ENCODE measurements around the gene EGFL7. TPM values are rescaled to one million over a fixed set of nuclear protein-coding genes. Genes with fewer than 3 reads are reported as not detected.

Gene EGFL7
- total RNA-seq, 1 donor from 2014 or later = 7.0 TPM

- TF ChIP-seq CTCF (IDR thresholded peaks at IDR 0.05) = no peak
These were observed 52.2 kb downstream of the EGFL7 start for GRCh38 chr9:136714893-136715274.

GRCh38 chr9:136717399-136717798, 54.7 kb downstream of the EGFL7 start:
- H3K4me3 Mint-ChIP-seq (ENCODE audit: unreplicated experiment) = no peak overlapping the region

More at GRCh38 chr9:136714893-136715274, 52.2 kb downstream of the EGFL7 start:
- H3K36me3 Mint-ChIP-seq (ENCODE audit: low read depth) = no peaks in the 10 kb centered on the region
- no peak overlapping the region for H3K27ac Mint-ChIP-seq (ENCODE audit: unreplicated experiment)
- DNase-seq (ENCODE audit: low spot score) = no peak
- H3K4me1 Mint-ChIP-seq (ENCODE audit: low read depth) = peaks cover 11% of the 10 kb centered on the region
- H3K9me3 Mint-ChIP-seq (ENCODE audit: low read depth) = no peaks in the 10 kb centered on the region
- no peak overlapping the region for H3K4me3 Mint-ChIP-seq (ENCODE audit: unreplicated experiment)
- no peaks in the 10 kb centered on the region for H3K27me3 Mint-ChIP-seq (ENCODE audit: low read depth)

GRCh38 chr9:136718345-136719194, 55.9 kb downstream of the EGFL7 start:
- H3K4me1 Mint-ChIP-seq (ENCODE audit: low read depth) = peaks cover 8% of the 10 kb centered on the region
- H3K36me3 Mint-ChIP-seq (ENCODE audit: low read depth) = peaks cover 1% of the 10 kb centered on the region
- no peaks in the 10 kb centered on the region for H3K9me3 Mint-ChIP-seq (ENCODE audit: low read depth)
- no peak for DNase-seq (ENCODE audit: low spot score)
- no peak for TF ChIP-seq CTCF (IDR thresholded peaks at IDR 0.05)
- H3K27me3 Mint-ChIP-seq (ENCODE audit: low read depth) = no peaks in the 10 kb centered on the region
- H3K4me3 Mint-ChIP-seq (ENCODE audit: unreplicated experiment) = no peak overlapping the region
- no peak overlapping the region for H3K27ac Mint-ChIP-seq (ENCODE audit: unreplicated experiment)

More at GRCh38 chr9:136717399-136717798, 54.7 kb downstream of the EGFL7 start:
- TF ChIP-seq CTCF (IDR thresholded peaks at IDR 0.05) = no peak
- no peaks in the 10 kb centered on the region for H3K36me3 Mint-ChIP-seq (ENCODE audit: low read depth)
- H3K4me1 Mint-ChIP-seq (ENCODE audit: low read depth) = peaks cover 11% of the 10 kb centered on the region
- DNase-seq (ENCODE audit: low spot score) = peak; percentile 93
- no peaks in the 10 kb centered on the region for H3K9me3 Mint-ChIP-seq (ENCODE audit: low read depth)
- no peak overlapping the region for H3K27ac Mint-ChIP-seq (ENCODE audit: unreplicated experiment)
- H3K27me3 Mint-ChIP-seq (ENCODE audit: low read depth) = no peaks in the 10 kb centered on the region

GRCh38 chr9:136719195-136719880, 56.6 kb downstream of the EGFL7 start:
- Mint-ChIP-seq H3K4me3 (ENCODE audit: unreplicated experiment) (no peak overlapping the region), H3K9me3 (ENCODE audit: low read depth) (no peaks in the 10 kb centered on the region), H3K4me1 (ENCODE audit: low read depth) (peaks cover 12% of the 10 kb centered on the region), H3K27me3 (ENCODE audit: low read depth) (no peaks in the 10 kb centered on the region), H3K36me3 (ENCODE audit: low read depth) (peaks cover 8% of the 10 kb centered on the region), H3K27ac (ENCODE audit: unreplicated experiment) (no peak overlapping the region)
- DNase-seq (ENCODE audit: low spot score) = no peak
- TF ChIP-seq CTCF (IDR thresholded peaks at IDR 0.05) = no peak

- TF ChIP-seq CTCF (IDR thresholded peaks at IDR 0.05) = no peak
- H3K4me1 Mint-ChIP-seq (ENCODE audit: low read depth) = peaks cover 18% of the 10 kb centered on the region
- no peak overlapping the region for H3K4me3 Mint-ChIP-seq (ENCODE audit: unreplicated experiment)
These were observed 57.7 kb downstream of the EGFL7 start for GRCh38 chr9:136720251-136720897.

More at GRCh38 chr9:136720251-136720897, 57.7 kb downstream of the EGFL7 start:
- Mint-ChIP-seq H3K36me3 (ENCODE audit: low read depth) (peaks cover 11% of the 10 kb centered on the region), H3K27ac (ENCODE audit: unreplicated experiment) (peak overlapping the region; percentile 29), H3K27me3 (ENCODE audit: low read depth) (no peaks in the 10 kb centered on the region), H3K9me3 (ENCODE audit: low read depth) (no peaks in the 10 kb centered on the region)
- DNase-seq (ENCODE audit: low spot score) = peak; percentile 87
